Heart right ventricle (tissue), 16 donors: ENCODE results near the gene OR51B4. TPM values are rescaled to one million over a fixed set of nuclear protein-coding genes. Genes with fewer than 3 reads are reported as not detected.

Experiments used
- ATAC-seq, 8 donors: fragments of 200-7000 bp; cut with Tn5 transposase; one replicate each; pipeline ENCODE4 v1.9.1; 2020; ENCODE audit warnings: mild to moderate bottlenecking in 8 of 8, moderate library complexity in 8 of 8, moderate number of reproducible peaks in 1 of 8
- DNase-seq, 2 donors: peaks; one replicate each; pipeline ENCODE4 v3.0.0-alpha.2; 2020
- H3K27ac ChIP-seq, 10 donors: fragments of 200-600 bp; sonication (generic) in 2 of 10; one replicate each; pipeline versions ENCODE4 v1.5.0 to v1.8.0; 2020 to 2022; ENCODE audit warnings: mild to moderate bottlenecking in 3 of 10
- H3K27me3 ChIP-seq, 7 donors: fragments of 200-600 bp; one replicate each; pipeline ENCODE4 v1.8.0; 2021 to 2022; ENCODE audit warnings: mild to moderate bottlenecking in 2 of 7
- H3K36me3 ChIP-seq, 9 donors: fragments of 200-600 bp; sonication (generic) in 1 of 9; one replicate each; pipeline versions ENCODE4 v1.5.0 to v1.8.0; 2020 to 2022; ENCODE audit warnings: mild to moderate bottlenecking in 2 of 9
- H3K4me1 ChIP-seq, 9 donors: fragments of 200-600 bp; sonication (generic) in 1 of 9; one replicate each; pipeline versions ENCODE4 v1.5.0 to v1.8.0; 2020 to 2022; ENCODE audit warnings: mild to moderate bottlenecking in 4 of 9
- H3K4me3 ChIP-seq, 10 donors: fragments of 200-600 bp; sonication (generic) in 2 of 10; one replicate each; pipeline versions ENCODE4 v1.5.0 to v1.8.0; 2020 to 2022; ENCODE audit warnings: mild to moderate bottlenecking in 7 of 10, moderate library complexity in 2 of 10
- H3K9me3 ChIP-seq, 11 donors: fragments of 200-600 bp in 10 of 11; sonication (generic) in 2 of 11; one replicate each; pipeline versions ENCODE4 v1.5.0 to v1.8.0; 2013 to 2022; ENCODE audit warnings: mild to moderate bottlenecking in 2 of 11, control low read depth in 1 of 11, moderate library complexity in 1 of 11
- WGBS, 2 donors: extraction: QIAGEN DNeasy Blood & Tissue Kit; methylation state at CpG; one replicate each; pipeline ENCODE4 v1.1.7; 2013; ENCODE audit warnings: inconsistent platforms in 1 of 2; 5-methylcytosine and 5-hydroxymethylcytosine counted together
- intact Hi-C, 10 donors: fragments of 100-400 bp; cut with DNase I; formaldehyde crosslinking; loops; one replicate each; pipeline versions ENCODE4 v1.11.1 to v1.14.2; 2022
- polyA plus RNA-seq, 2 donors: library from polyadenylated mRNA; stranded (reverse); fragments of 200-250 nt; gene quantifications; one replicate each; pipeline ENCODE4 v1.2.3, GENCODE V29; 2013
- total RNA-seq, 10 donors: library from RNA; stranded (reverse); fragmentation: NEBNext Ultra II Directional in 3 of 10; extraction: Animal tissue kit (Norgen Biotek cat#: 25700) in 3 of 10; gene quantifications; one replicate each; pipeline versions ENCODE4 v1.2.1 to v1.2.4, GENCODE V29; 2021 to 2023
- TF ChIP-seq, protein P1 (sequence below), 9 donors: fragments of 200-600 bp; sonication (generic) in 2 of 9; IDR thresholded peaks; one replicate each; pipeline versions ENCODE4 v1.5.0 to v1.8.0; 2021 to 2022; ENCODE audit warnings: antibody characterized with exemption in 9 of 9, mild to moderate bottlenecking in 5 of 9, moderate library complexity in 1 of 9
- donor health status: Arrhythmogenic right ventricular cardiomyopathy.
- donor health status: ischemic (EF 13 %, LVEDD 7.1; RV severe dilation, severe dysfunction).
- donor health status: healthy with polysubstance abuse.
- donor health status: DM: no; HTN: yes; CAD: no.
- donor health status: DM: no; HTN: no; CAD: no.
- donor health status: ischemic (EF 25% LVEDD 6.9; RV normal size, moderate dysfunction).
- donor health status: ischemic (EF 25% LVEDD 5.7; RV mildly dilated, moderate dysfunction).
- donor health status: healthy.
- donor health status: DM: yes; HTN: yes; CAD: no.
- donor health status: Ischemic cardiomyopathy.
- donor health status: ischemic (EF 35%, LVEDD 5.7; RV mildly dilated, moderate dysfunction).
- donor health status: nonischemic (EF 11% LVEDD 7.7; RV severe dilation, severe dysfunction).
- donor health status: DM: yes; HTN: yes; CAD: no.
- donor health status: PGD.
- donor health status: ischemic (EF 29% LVEDD 5.4; RV normal size, mild dysfunction).
- donor health status: nonischemic (EF 23%, LVEDD 6.1; RV moderate dilation, normal function).

The OR51B4 gene
- total and polyA plus RNA-seq, 12 donors, result not detected

DNA sequence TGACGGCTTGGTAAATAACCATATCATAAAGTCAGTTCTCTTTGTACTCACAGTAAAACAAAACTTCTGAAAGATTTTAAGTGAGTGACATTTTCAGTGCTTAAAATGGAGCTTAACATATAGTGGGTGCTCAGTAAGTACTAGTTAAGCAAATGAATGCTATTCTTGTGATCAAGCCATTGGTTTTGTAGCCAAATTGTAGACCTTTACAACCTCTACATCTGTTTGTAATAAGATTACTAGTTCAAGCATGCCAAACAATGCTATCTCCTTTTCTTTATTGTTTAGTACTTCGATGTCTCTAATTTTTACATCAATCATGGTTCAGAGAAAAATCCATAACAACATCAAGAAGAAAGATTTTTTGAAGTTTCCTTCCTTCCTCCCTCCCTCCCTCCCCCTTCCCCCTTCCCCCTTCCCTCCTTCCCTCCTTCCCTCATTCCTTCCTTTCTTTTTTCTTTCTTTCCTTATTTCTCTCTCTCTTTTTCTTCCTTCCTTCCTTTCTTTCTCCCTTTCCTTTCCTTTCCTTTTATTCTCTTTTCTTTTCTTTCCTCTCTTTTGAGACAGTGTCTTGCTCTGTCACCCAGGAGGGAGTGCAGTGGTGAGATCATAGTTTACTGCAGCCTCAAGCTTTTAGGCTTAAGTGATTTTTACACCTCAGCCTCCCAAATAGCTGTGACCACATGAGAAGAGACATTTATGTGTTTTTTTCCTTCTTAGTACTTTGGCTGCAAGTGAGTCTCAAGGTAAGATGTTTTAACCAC, 5.7 kb upstream of the OR51B4 start:
- TF ChIP-seq, protein P1, sequence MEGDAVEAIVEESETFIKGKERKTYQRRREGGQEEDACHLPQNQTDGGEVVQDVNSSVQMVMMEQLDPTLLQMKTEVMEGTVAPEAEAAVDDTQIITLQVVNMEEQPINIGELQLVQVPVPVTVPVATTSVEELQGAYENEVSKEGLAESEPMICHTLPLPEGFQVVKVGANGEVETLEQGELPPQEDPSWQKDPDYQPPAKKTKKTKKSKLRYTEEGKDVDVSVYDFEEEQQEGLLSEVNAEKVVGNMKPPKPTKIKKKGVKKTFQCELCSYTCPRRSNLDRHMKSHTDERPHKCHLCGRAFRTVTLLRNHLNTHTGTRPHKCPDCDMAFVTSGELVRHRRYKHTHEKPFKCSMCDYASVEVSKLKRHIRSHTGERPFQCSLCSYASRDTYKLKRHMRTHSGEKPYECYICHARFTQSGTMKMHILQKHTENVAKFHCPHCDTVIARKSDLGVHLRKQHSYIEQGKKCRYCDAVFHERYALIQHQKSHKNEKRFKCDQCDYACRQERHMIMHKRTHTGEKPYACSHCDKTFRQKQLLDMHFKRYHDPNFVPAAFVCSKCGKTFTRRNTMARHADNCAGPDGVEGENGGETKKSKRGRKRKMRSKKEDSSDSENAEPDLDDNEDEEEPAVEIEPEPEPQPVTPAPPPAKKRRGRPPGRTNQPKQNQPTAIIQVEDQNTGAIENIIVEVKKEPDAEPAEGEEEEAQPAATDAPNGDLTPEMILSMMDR (IDR thresholded peaks at IDR 0.05), result no peak
- H3K27me3 ChIP-seq, result no peaks in the 10 kb centered on the region
- no peaks in the 10 kb centered on the region for H3K9me3 ChIP-seq
- no peak overlapping the region for H3K4me3 ChIP-seq
- no peaks in the 10 kb centered on the region for H3K4me1 ChIP-seq
- intact Hi-C loops, result no loop called here
- no peaks in the 10 kb centered on the region for H3K36me3 ChIP-seq
- WGBS, 2 donors, result 76 to 79% methylated on average over 2 of the region's 2 CpGs
- H3K27ac ChIP-seq, result no peak overlapping the region
- DNase-seq (no peak), ATAC-seq (no peak)

DNA sequence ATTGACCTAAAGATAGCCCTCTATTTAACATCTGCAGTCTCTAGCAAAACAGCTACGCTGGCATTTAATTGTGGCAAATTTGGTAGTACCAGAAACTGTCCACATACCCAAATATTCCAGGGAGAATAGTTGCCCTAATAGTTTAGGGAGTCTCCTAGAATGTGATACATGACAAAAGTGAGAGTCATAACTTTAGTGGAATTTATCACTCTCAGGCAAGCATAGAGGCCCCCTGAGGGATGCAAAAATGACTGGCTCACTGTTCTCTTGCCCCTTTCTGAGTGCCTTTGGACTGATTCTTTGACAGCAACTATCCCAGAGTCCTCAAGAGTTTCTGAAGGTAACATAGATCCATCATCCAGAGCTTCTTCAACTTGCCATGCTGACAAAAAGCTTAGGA, 2.3 kb upstream of the OR51B4 start:
- WGBS, 2 donors, result 65 to 93% methylated on average over 1 of the region's 1 CpG
- ATAC-seq (no peak), DNase-seq (no peak)
- H3K27me3 ChIP-seq, result no peaks in the 10 kb centered on the region
- intact Hi-C loops, result no loop called here
- no peak overlapping the region for H3K4me3 ChIP-seq
- H3K9me3 ChIP-seq, result no peaks in the 10 kb centered on the region
- no peak overlapping the region for H3K27ac ChIP-seq
- H3K36me3 ChIP-seq, result no peaks in the 10 kb centered on the region
- TF ChIP-seq, protein P1 (IDR thresholded peaks at IDR 0.05), result no peak
- H3K4me1 ChIP-seq, result no peaks in the 10 kb centered on the region

DNA sequence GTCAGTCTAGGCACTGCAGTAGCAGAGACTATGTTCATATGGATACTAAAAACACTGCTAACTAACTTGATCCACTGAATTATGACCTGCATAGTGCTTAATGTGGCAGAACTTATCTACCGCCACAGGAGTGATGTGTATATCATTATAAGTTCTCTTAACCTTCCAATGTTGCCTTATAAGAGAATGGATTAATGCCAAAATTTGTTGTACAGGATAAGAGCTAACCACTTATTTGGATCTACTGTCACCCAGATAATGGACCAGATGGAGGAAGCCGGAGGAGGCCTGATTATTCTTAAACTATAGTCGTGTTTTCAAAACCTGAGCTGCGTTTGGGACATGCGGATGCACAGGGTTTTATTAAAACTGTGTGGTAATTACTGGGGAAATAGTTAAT, 1.9 kb upstream of the OR51B4 start:
- H3K36me3 ChIP-seq, result no peaks in the 10 kb centered on the region
- TF ChIP-seq, protein P1 (IDR thresholded peaks at IDR 0.05), result no peak
- no peak for DNase-seq
- H3K4me1 ChIP-seq, result no peaks in the 10 kb centered on the region
- no peak for ATAC-seq
- no peak overlapping the region for H3K27ac ChIP-seq
- 60 to 69% methylated on average over 5 of the region's 5 CpGs for WGBS, 2 donors
- intact Hi-C loops, result no loop called here
- H3K9me3 ChIP-seq, result no peaks in the 10 kb centered on the region
- no peak overlapping the region for H3K4me3 ChIP-seq
- no peaks in the 10 kb centered on the region for H3K27me3 ChIP-seq

DNA sequence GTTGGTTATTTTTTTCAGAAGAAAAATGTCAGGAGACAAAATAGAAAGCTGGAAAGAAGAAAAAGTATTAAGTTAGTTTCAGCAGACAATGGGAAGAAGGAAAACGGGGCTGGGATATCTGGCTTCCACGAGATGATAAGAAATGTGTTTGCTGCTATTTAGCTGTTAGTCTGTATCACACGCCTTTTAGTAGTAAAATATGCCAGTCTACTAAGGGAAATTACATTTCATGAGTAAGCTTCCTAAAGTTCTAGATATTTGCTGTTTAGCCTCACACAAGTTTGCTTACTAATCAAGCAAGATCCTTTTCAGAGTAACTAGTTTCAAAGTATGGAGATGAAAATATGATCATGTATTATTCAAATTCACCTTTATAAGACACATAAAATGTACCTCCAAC, 1.5 kb downstream of the OR51B4 start:
- Histone ChIP-seq H3K9me3 (no peaks in the 10 kb centered on the region), H3K27me3 (no peaks in the 10 kb centered on the region), H3K4me1 (no peaks in the 10 kb centered on the region), H3K27ac (no peak overlapping the region), H3K4me3 (no peak overlapping the region), H3K36me3 (no peaks in the 10 kb centered on the region)
- intact Hi-C loops, result no loop called here
- TF ChIP-seq, protein P1 (IDR thresholded peaks at IDR 0.05), result no peak
- no peak for DNase-seq
- no peak for ATAC-seq
- 32 to 46% methylated on average over 3 of the region's 3 CpGs for WGBS, 2 donors
